ENCODE results near the gene PAGR1. TPM values are rescaled to one million over a fixed set of nuclear protein-coding genes. Genes with fewer than 3 reads are reported as not detected.

The PAGR1 gene
- total RNA-seq, 1 experiment from 2014 or later = 25.8 TPM

GRCh38 chr16:29834079-29834478, 18.1 kb downstream of the PAGR1 start:
- DNase-seq (ENCODE audit: extremely low read depth, low read depth) = no peak

- no peak for DNase-seq (ENCODE audit: extremely low read depth, low read depth)
Measured at GRCh38 chr16:29835926-29836325, 20.0 kb downstream of the PAGR1 start.

- no peak for DNase-seq (ENCODE audit: extremely low read depth, low read depth)
Measured at GRCh38 chr16:29836623-29837022, 20.7 kb downstream of the PAGR1 start.

GRCh38 chr16:29837841-29838240, 21.9 kb downstream of the PAGR1 start:
- no peak for DNase-seq (ENCODE audit: extremely low read depth, low read depth)

- no peak for DNase-seq (ENCODE audit: extremely low read depth, low read depth)
Measured at GRCh38 chr16:29839822-29840221, 23.9 kb downstream of the PAGR1 start.

- DNase-seq (ENCODE audit: extremely low read depth, low read depth) = no peak
Measured at GRCh38 chr16:29840240-29840639, 24.3 kb downstream of the PAGR1 start.

GRCh38 chr16:29841631-29842030, 25.7 kb downstream of the PAGR1 start:
- DNase-seq (ENCODE audit: extremely low read depth, low read depth) = no peak

GRCh38 chr16:29842732-29843346, 26.9 kb downstream of the PAGR1 start:
- DNase-seq (ENCODE audit: extremely low read depth, low read depth) = no peak

- DNase-seq (ENCODE audit: extremely low read depth, low read depth) = no peak
Measured at GRCh38 chr16:29843931-29844330, 28.0 kb downstream of the PAGR1 start.

- DNase-seq (ENCODE audit: extremely low read depth, low read depth) = no peak
Measured at GRCh38 chr16:29844575-29845331, 28.8 kb downstream of the PAGR1 start.

- no peak for DNase-seq (ENCODE audit: extremely low read depth, low read depth)
Measured at GRCh38 chr16:29845656-29846055, 29.7 kb downstream of the PAGR1 start.

GRCh38 chr16:29848420-29849297, 32.7 kb downstream of the PAGR1 start:
- DNase-seq (ENCODE audit: extremely low read depth, low read depth) = peak; percentile 62

- DNase-seq (ENCODE audit: extremely low read depth, low read depth) = no peak
Measured at GRCh38 chr16:29849505-29849904, 33.6 kb downstream of the PAGR1 start.

GRCh38 chr16:29850998-29851397, 35.0 kb downstream of the PAGR1 start:
- no peak for DNase-seq (ENCODE audit: extremely low read depth, low read depth)

GRCh38 chr16:29852654-29853053, 36.7 kb downstream of the PAGR1 start:
- no peak for DNase-seq (ENCODE audit: extremely low read depth, low read depth)

- no peak for DNase-seq (ENCODE audit: extremely low read depth, low read depth)
Measured at GRCh38 chr16:29854520-29855100, 38.7 kb downstream of the PAGR1 start.

GRCh38 chr16:29857133-29857760, 41.3 kb downstream of the PAGR1 start:
- DNase-seq (ENCODE audit: extremely low read depth, low read depth) = no peak

GRCh38 chr16:29858149-29858849, 42.3 kb downstream of the PAGR1 start:
- DNase-seq (ENCODE audit: extremely low read depth, low read depth) = no peak

GRCh38 chr16:29858974-29859373, 43.0 kb downstream of the PAGR1 start:
- DNase-seq (ENCODE audit: extremely low read depth, low read depth) = no peak

- no peak for DNase-seq (ENCODE audit: extremely low read depth, low read depth)
Measured at GRCh38 chr16:29860218-29860617, 44.3 kb downstream of the PAGR1 start.
